ENCODE measurements around the gene DSG2.

The DSG2 gene

GRCh38 chr18:31484461-31484860 lies 13.5 kb upstream of the DSG2 start:
- no peak overlapping the region for H2BK15ac ChIP-seq (ENCODE audit: low read length)
- H2AFZ ChIP-seq (ENCODE audit: low read length): no peak overlapping the region
- H3K79me1 ChIP-seq (ENCODE audit: low read depth, low read length): no peaks in the 10 kb centered on the region
- H2BK120ac ChIP-seq (ENCODE audit: low read depth, low read length): no peak overlapping the region
- no peak overlapping the region for H3K27ac ChIP-seq (replicated peaks; ENCODE audit: low read length)
- no peaks in the 10 kb centered on the region for H3K4me1 ChIP-seq (ENCODE audit: control insufficient read depth in 2 of 2, insufficient read depth in 1 of 2, low read depth in 1 of 2, low read length in 2 of 2)
- no peak for DNase-seq (ENCODE audit: low spot score)
- H4K8ac ChIP-seq (ENCODE audit: low read depth, low read length): no peak overlapping the region
- H3K27me3 ChIP-seq (ENCODE audit: control insufficient read depth in 3 of 3, insufficient read depth in 3 of 3, low read depth in 1 of 3, low read length in 3 of 3): no peaks in the 10 kb centered on the region
- no peaks in the 10 kb centered on the region for H3K9me3 ChIP-seq (replicated peaks in 1 of 2; ENCODE audit: control insufficient read depth in 2 of 2, insufficient read depth in 1 of 2, low read depth in 1 of 2, low read length in 2 of 2)
- H3K23ac ChIP-seq (ENCODE audit: low read depth, low read length, poor library complexity): no peak overlapping the region
- H4K91ac ChIP-seq (ENCODE audit: low read depth, low read length, poor library complexity): no peak overlapping the region
- H3K4ac ChIP-seq (ENCODE audit: low read length): no peak overlapping the region
- no peak overlapping the region for H3K4me3 ChIP-seq (ENCODE audit: low read length in 2 of 2)
- no peak overlapping the region for H2BK12ac ChIP-seq (ENCODE audit: low read length)
- no peaks in the 10 kb centered on the region for H3K36me3 ChIP-seq (replicated peaks in 1 of 2; ENCODE audit: control insufficient read depth in 2 of 2, insufficient read depth in 2 of 2, low read length in 2 of 2)
- H3K14ac ChIP-seq (ENCODE audit: low read length): no peak overlapping the region
- H3K18ac ChIP-seq (ENCODE audit: low read length): no peak overlapping the region
- H3K4me2 ChIP-seq (ENCODE audit: insufficient read depth, low read length, poor library complexity, severe bottlenecking): no peak overlapping the region
- no peak overlapping the region for H2BK5ac ChIP-seq (ENCODE audit: low read length)
- no peak overlapping the region for H2AK5ac ChIP-seq (ENCODE audit: low read depth, low read length)
- no peak overlapping the region for H3K9ac ChIP-seq (ENCODE audit: low read depth, low read length, poor library complexity)
- WGBS, 2 donors (ENCODE audit: extremely low coverage in 2 of 2, insufficient read length in 2 of 2, insufficient replicate concordance in 1 of 2): no CpG with 5 or more reads among the region's 1 CpG

GRCh38 chr18:31486165-31486564 lies 11.8 kb upstream of the DSG2 start:
- H2AK5ac ChIP-seq (ENCODE audit: low read depth, low read length): no peak overlapping the region

GRCh38 chr18:31487246-31488015 lies 10.5 kb upstream of the DSG2 start:
- H2AFZ ChIP-seq (ENCODE audit: low read length): no peak overlapping the region
- no peak for DNase-seq (ENCODE audit: low spot score)
- H3K4me1 ChIP-seq (ENCODE audit: control insufficient read depth in 2 of 2, insufficient read depth in 1 of 2, low read depth in 1 of 2, low read length in 2 of 2): no peaks in the 10 kb centered on the region
- H3K79me1 ChIP-seq (ENCODE audit: low read depth, low read length): no peaks in the 10 kb centered on the region
- H2BK120ac ChIP-seq (ENCODE audit: low read depth, low read length): no peak overlapping the region
- no peak overlapping the region for H3K9ac ChIP-seq (ENCODE audit: low read depth, low read length, poor library complexity)
- no peak overlapping the region for H3K18ac ChIP-seq (ENCODE audit: low read length)
- no peaks in the 10 kb centered on the region for H3K9me3 ChIP-seq (replicated peaks in 1 of 2; ENCODE audit: control insufficient read depth in 2 of 2, insufficient read depth in 1 of 2, low read depth in 1 of 2, low read length in 2 of 2)
- H4K8ac ChIP-seq (ENCODE audit: low read depth, low read length): no peak overlapping the region
- H2BK15ac ChIP-seq (ENCODE audit: low read length): no peak overlapping the region
- H4K91ac ChIP-seq (ENCODE audit: low read depth, low read length, poor library complexity): no peak overlapping the region
- H2BK12ac ChIP-seq (ENCODE audit: low read length): no peak overlapping the region
- H3K4me3 ChIP-seq (ENCODE audit: low read length in 2 of 2): no peak overlapping the region
- no peak overlapping the region for H2BK5ac ChIP-seq (ENCODE audit: low read length)
- H3K14ac ChIP-seq (ENCODE audit: low read length): no peak overlapping the region
- no peak overlapping the region for H3K4ac ChIP-seq (ENCODE audit: low read length)
- no peak overlapping the region for H3K23ac ChIP-seq (ENCODE audit: low read depth, low read length, poor library complexity)
- H3K36me3 ChIP-seq (replicated peaks in 1 of 2; ENCODE audit: control insufficient read depth in 2 of 2, insufficient read depth in 2 of 2, low read length in 2 of 2): no peaks in the 10 kb centered on the region
- no peak overlapping the region for H3K4me2 ChIP-seq (ENCODE audit: insufficient read depth, low read length, poor library complexity, severe bottlenecking)
- H3K27ac ChIP-seq (replicated peaks; ENCODE audit: low read length): no peak overlapping the region
- no peak overlapping the region for H2AK5ac ChIP-seq (ENCODE audit: low read depth, low read length)
- peaks cover 0 to 11% (median 0%) of the 10 kb centered on the region in 3 experiments for H3K27me3 ChIP-seq (ENCODE audit: control insufficient read depth in 3 of 3, insufficient read depth in 3 of 3, low read depth in 1 of 3, low read length in 3 of 3)
- WGBS, 2 donors (ENCODE audit: extremely low coverage in 2 of 2, insufficient read length in 2 of 2, insufficient replicate concordance in 1 of 2): no CpG with 5 or more reads among the region's 9 CpGs

More at GRCh38 chr18:31486165-31486564, 11.8 kb upstream of the DSG2 start:
- H2BK5ac ChIP-seq (ENCODE audit: low read length): no peak overlapping the region
- no peak overlapping the region for H2AFZ ChIP-seq (ENCODE audit: low read length)
- no peaks in the 10 kb centered on the region for H3K36me3 ChIP-seq (replicated peaks in 1 of 2; ENCODE audit: control insufficient read depth in 2 of 2, insufficient read depth in 2 of 2, low read length in 2 of 2)
- no peaks in the 10 kb centered on the region for H3K4me1 ChIP-seq (ENCODE audit: control insufficient read depth in 2 of 2, insufficient read depth in 1 of 2, low read depth in 1 of 2, low read length in 2 of 2)
- H3K27me3 ChIP-seq (ENCODE audit: control insufficient read depth in 3 of 3, insufficient read depth in 3 of 3, low read depth in 1 of 3, low read length in 3 of 3): peaks cover 0 to 6% (median 0%) of the 10 kb centered on the region in 3 experiments
- H3K14ac ChIP-seq (ENCODE audit: low read length): no peak overlapping the region
- WGBS, 2 donors (ENCODE audit: extremely low coverage in 2 of 2, insufficient read length in 2 of 2, insufficient replicate concordance in 1 of 2): no CpG with 5 or more reads among the region's 2 CpGs
- H3K23ac ChIP-seq (ENCODE audit: low read depth, low read length, poor library complexity): no peak overlapping the region
- no peak overlapping the region for H3K4me3 ChIP-seq (ENCODE audit: low read length in 2 of 2)
- DNase-seq (ENCODE audit: low spot score): no peak
- no peak overlapping the region for H3K18ac ChIP-seq (ENCODE audit: low read length)
- H3K4me2 ChIP-seq (ENCODE audit: insufficient read depth, low read length, poor library complexity, severe bottlenecking): no peak overlapping the region
- no peak overlapping the region for H2BK12ac ChIP-seq (ENCODE audit: low read length)
- no peak overlapping the region for H2BK15ac ChIP-seq (ENCODE audit: low read length)
- no peaks in the 10 kb centered on the region for H3K79me1 ChIP-seq (ENCODE audit: low read depth, low read length)
- H4K91ac ChIP-seq (ENCODE audit: low read depth, low read length, poor library complexity): no peak overlapping the region
- H3K9me3 ChIP-seq (replicated peaks in 1 of 2; ENCODE audit: control insufficient read depth in 2 of 2, insufficient read depth in 1 of 2, low read depth in 1 of 2, low read length in 2 of 2): no peaks in the 10 kb centered on the region
- H2BK120ac ChIP-seq (ENCODE audit: low read depth, low read length): no peak overlapping the region
- H3K4ac ChIP-seq (ENCODE audit: low read length): no peak overlapping the region
- H3K9ac ChIP-seq (ENCODE audit: low read depth, low read length, poor library complexity): no peak overlapping the region
- no peak overlapping the region for H4K8ac ChIP-seq (ENCODE audit: low read depth, low read length)
- no peak overlapping the region for H3K27ac ChIP-seq (replicated peaks; ENCODE audit: low read length)

- no CpG with 5 or more reads among the region's 1 CpG for WGBS, 2 donors (ENCODE audit: extremely low coverage in 2 of 2, insufficient read length in 2 of 2, insufficient replicate concordance in 1 of 2)
- peaks cover 0 to 14% (median 0%) of the 10 kb centered on the region in 3 experiments for H3K27me3 ChIP-seq (ENCODE audit: control insufficient read depth in 3 of 3, insufficient read depth in 3 of 3, low read depth in 1 of 3, low read length in 3 of 3)
- no peak overlapping the region for H2BK5ac ChIP-seq (ENCODE audit: low read length)
- H3K4me2 ChIP-seq (ENCODE audit: insufficient read depth, low read length, poor library complexity, severe bottlenecking): no peak overlapping the region
- no peak overlapping the region for H2BK15ac ChIP-seq (ENCODE audit: low read length)
- H3K9ac ChIP-seq (ENCODE audit: low read depth, low read length, poor library complexity): no peak overlapping the region
- no peak overlapping the region for H2AFZ ChIP-seq (ENCODE audit: low read length)
- no peak overlapping the region for H3K4ac ChIP-seq (ENCODE audit: low read length)
- no peak overlapping the region for H2BK12ac ChIP-seq (ENCODE audit: low read length)
- DNase-seq (ENCODE audit: low spot score): no peak
- H2AK5ac ChIP-seq (ENCODE audit: low read depth, low read length): no peak overlapping the region
- H4K91ac ChIP-seq (ENCODE audit: low read depth, low read length, poor library complexity): no peak overlapping the region
- H4K8ac ChIP-seq (ENCODE audit: low read depth, low read length): no peak overlapping the region
- H2BK120ac ChIP-seq (ENCODE audit: low read depth, low read length): no peak overlapping the region
- H3K9me3 ChIP-seq (replicated peaks in 1 of 2; ENCODE audit: control insufficient read depth in 2 of 2, insufficient read depth in 1 of 2, low read depth in 1 of 2, low read length in 2 of 2): no peaks in the 10 kb centered on the region
- no peaks in the 10 kb centered on the region for H3K79me1 ChIP-seq (ENCODE audit: low read depth, low read length)
- no peak overlapping the region for H3K18ac ChIP-seq (ENCODE audit: low read length)
- no peak overlapping the region for H3K14ac ChIP-seq (ENCODE audit: low read length)
- H3K4me3 ChIP-seq (ENCODE audit: low read length in 2 of 2): no peak overlapping the region
- H3K23ac ChIP-seq (ENCODE audit: low read depth, low read length, poor library complexity): no peak overlapping the region
- H3K4me1 ChIP-seq (ENCODE audit: control insufficient read depth in 2 of 2, insufficient read depth in 1 of 2, low read depth in 1 of 2, low read length in 2 of 2): no peaks in the 10 kb centered on the region
- no peaks in the 10 kb centered on the region for H3K36me3 ChIP-seq (replicated peaks in 1 of 2; ENCODE audit: control insufficient read depth in 2 of 2, insufficient read depth in 2 of 2, low read length in 2 of 2)
- H3K27ac ChIP-seq (replicated peaks; ENCODE audit: low read length): no peak overlapping the region
These were observed 8.7 kb upstream of the DSG2 start for GRCh38 chr18:31489311-31489710.

All from neuronal stem cell (in vitro differentiated cells).